ENCODE measurements around the gene SYT5.

- TF ChIP-seq CTCF (IDR thresholded peaks at IDR 0.05): no peak
- TF ChIP-seq POLR2A (IDR thresholded peaks at IDR 0.05): peak; percentile 67 to 86
These were observed 22.8 kb downstream of the SYT5 start, which contains the start of gene TNNI3 for GRCh38 chr19:55157064-55157908.

Measured in heart left ventricle (tissue), 13 donors.